ENCODE measurements around the gene TOPAZ1. TPM values are rescaled to one million over a fixed set of nuclear protein-coding genes. Genes with fewer than 3 reads are reported as not detected.

TOPAZ1 gene
- total RNA-seq, 2 experiments from 2014 or later: not detected

DNA sequence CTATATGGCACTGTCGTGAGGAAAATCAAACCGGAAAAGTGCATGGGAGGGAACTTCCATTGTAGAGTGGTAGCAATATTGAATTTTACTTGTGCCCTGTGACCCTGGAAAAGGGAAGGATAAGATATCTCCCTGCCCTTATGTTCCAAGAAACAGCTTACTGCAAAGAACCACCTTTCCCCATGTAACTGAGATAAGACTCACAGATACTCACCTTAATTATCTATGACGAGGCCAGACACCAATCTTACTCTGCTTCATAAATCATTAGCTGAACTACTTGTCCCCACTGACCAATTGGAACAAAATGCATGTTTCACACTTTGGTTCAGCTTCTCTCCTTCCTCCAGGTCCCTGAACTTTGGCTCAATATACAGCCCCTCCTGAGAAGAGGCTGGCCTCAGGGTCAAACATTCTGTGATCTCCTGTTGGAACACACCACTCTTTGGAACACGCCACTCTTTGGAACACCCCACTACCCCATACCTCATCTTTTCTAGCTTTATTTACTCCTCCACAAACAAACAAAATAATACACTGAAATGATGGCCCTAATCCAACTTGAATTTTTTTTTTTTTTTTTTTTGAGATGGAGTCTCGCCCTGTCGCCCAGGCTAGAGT lies 6.9 kb upstream of the TOPAZ1 start:
- POLR2A ChIA-PET: no interaction called here
- no peak for TF ChIP-seq CTCF (IDR thresholded peaks at IDR 0.05)
- Mint-ChIP-seq H3K9me3 (no peaks in the 10 kb centered on the region), H3K4me3 (no peak overlapping the region), H3K4me1 (ENCODE audit: low read depth) (peaks cover 11% of the 10 kb centered on the region), H3K27ac (no peak overlapping the region), H3K27me3 (peaks cover 13% of the 10 kb centered on the region), H3K36me3 (ENCODE audit: low read depth) (no peaks in the 10 kb centered on the region)
- CTCF ChIA-PET: interaction anchor here (0.7 to 2.4 kb wide), 8 partner anchors 8 to 89 kb away, joined by 3 to 12 read pairs (median 5); no protein-coding TSS in a partner anchor
- DNase-seq (no peak), ATAC-seq (no peak)
- intact Hi-C loops (cut with micrococcal nuclease): no loop called here

- peaks cover 11% of the 10 kb centered on the region for H3K4me1 Mint-ChIP-seq (ENCODE audit: low read depth)
- H3K9me3 Mint-ChIP-seq: no peaks in the 10 kb centered on the region
- no peak overlapping the region for H3K4me3 Mint-ChIP-seq
- H3K27ac Mint-ChIP-seq: no peak overlapping the region
- intact Hi-C loops (cut with micrococcal nuclease): no loop called here
- TF ChIP-seq CTCF (IDR thresholded peaks at IDR 0.05): peak; percentile 72
- ATAC-seq (peak; percentile 87), DNase-seq (peak; percentile 66)
- CTCF ChIA-PET: interaction anchor here (0.7 to 2.4 kb wide), 11 partner anchors 9 to 88 kb away, joined by 3 to 12 read pairs (median 4); no protein-coding TSS in a partner anchor
- peaks cover 13% of the 10 kb centered on the region for H3K27me3 Mint-ChIP-seq
- POLR2A ChIA-PET: no interaction called here
- no peaks in the 10 kb centered on the region for H3K36me3 Mint-ChIP-seq (ENCODE audit: low read depth)
Measured at GRCh38 chr3:44235604-44236484, 5.8 kb upstream of the TOPAZ1 start.

- DNase-seq: no peak
- intact Hi-C loops (cut with micrococcal nuclease): no loop called here
- H3K27me3 Mint-ChIP-seq: peaks cover 13% of the 10 kb centered on the region
- H3K9me3 Mint-ChIP-seq: no peaks in the 10 kb centered on the region
- H3K4me3 Mint-ChIP-seq: no peak overlapping the region
- peaks cover 11% of the 10 kb centered on the region for H3K4me1 Mint-ChIP-seq (ENCODE audit: low read depth)
- ChIA-PET CTCF (interaction anchor here (0.8 to 2.4 kb wide), 7 partner anchors 10 to 381 kb away, joined by 3 to 12 read pairs (median 3); no protein-coding TSS in a partner anchor), POLR2A (no interaction called here)
- no peak for ATAC-seq
- H3K36me3 Mint-ChIP-seq (ENCODE audit: low read depth): no peaks in the 10 kb centered on the region
- H3K27ac Mint-ChIP-seq: no peak overlapping the region
- no peak for TF ChIP-seq CTCF (IDR thresholded peaks at IDR 0.05)
Measured at GRCh38 chr3:44236485-44236908, 5.2 kb upstream of the TOPAZ1 start.

GRCh38 chr3:44237161-44237560 lies 4.5 kb upstream of the TOPAZ1 start:
- intact Hi-C loops (cut with micrococcal nuclease): no loop called here
- H3K9me3 Mint-ChIP-seq: no peaks in the 10 kb centered on the region
- no peak for TF ChIP-seq CTCF (IDR thresholded peaks at IDR 0.05)
- DNase-seq (no peak), ATAC-seq (no peak)
- ChIA-PET POLR2A (interaction anchor here (0.7 kb wide), 1 partner anchor 16 kb away, joined by 3 read pairs; no protein-coding TSS in a partner anchor), CTCF (interaction anchor here (1.0 to 1.1 kb wide), 2 partner anchors 38 to 382 kb away, joined by 3 read pairs; no protein-coding TSS in a partner anchor)
- no peak overlapping the region for H3K27ac Mint-ChIP-seq
- no peaks in the 10 kb centered on the region for H3K36me3 Mint-ChIP-seq (ENCODE audit: low read depth)
- peaks cover 11% of the 10 kb centered on the region for H3K4me1 Mint-ChIP-seq (ENCODE audit: low read depth)
- peaks cover 13% of the 10 kb centered on the region for H3K27me3 Mint-ChIP-seq
- H3K4me3 Mint-ChIP-seq: no peak overlapping the region

Data from activated CD8-positive, alpha-beta T cell treated with anti-CD3 and anti-CD28 coated beads for 36 hours (primary cell).